Caco-2 (cell line): ENCODE measurements around the gene INTS2. TPM values are rescaled to one million over a fixed set of nuclear protein-coding genes. Genes with fewer than 3 reads are reported as not detected.

Experiments
- BruUV-seq: library from RNA; stranded (reverse); fragments of 400-500 nt; replicated peaks from 2 replicates; lab custom pipeline; 2021; lab: Mats Ljungman, UMichigan
- CTCF ChIA-PET: fragments of 300-600 bp; sonication (Branson Sonifier 250); formaldehyde crosslinking; loops from one replicate; lab custom pipeline; 2022; ENCODE audit warnings: antibody characterized with exemption; lab: Charles Lee
- POLR2A ChIA-PET: fragments of 300-600 bp; sonication (Branson Sonifier 250); formaldehyde crosslinking; loops from one replicate; lab custom pipeline; 2022; ENCODE audit warnings: antibody characterized with exemption; lab: Charles Lee
- DNase-seq, 2 experiments: peaks; one replicate each; pipeline versions ENCODE4 v3.0.0 to v3.0.0-alpha.2; 2020 to 2022
- H3K27me3 ChIP-seq: replicated peaks from 2 replicates; pipeline ENCODE4 v1.6.0; 2011; ENCODE audit warnings: low read length; ENCODE audit not compliant: control insufficient read depth, insufficient read depth
- H3K36me3 ChIP-seq: 2 replicates; pipeline ENCODE4 v1.5.1; 2011; ENCODE audit warnings: low read length; ENCODE audit not compliant: control insufficient read depth, insufficient read depth
- H3K4me1 ChIP-seq: fragments of 250-450 bp; sonication (Bioruptor Pico); 2 replicates; pipeline ENCODE4 v1.5.1; 2020; ENCODE audit warnings: mild to moderate bottlenecking
- H3K4me3 ChIP-seq: 2 replicates; pipeline ENCODE4 v1.5.1; 2011; ENCODE audit warnings: low read depth, mild to moderate bottlenecking, control low read depth, low read length
- H3K9me3 ChIP-seq: fragments of 250-450 bp; sonication (Bioruptor Pico); 2 replicates; pipeline ENCODE4 v1.5.1; 2020; ENCODE audit warnings: mild to moderate bottlenecking, moderate library complexity
- H3K27ac Mint-ChIP-seq: one replicate; pipeline ENCODE4 v1.8.0; 2022; ENCODE audit warnings: mixed read lengths; ENCODE audit not compliant: unreplicated experiment
- H3K27me3 Mint-ChIP-seq: one replicate; pipeline ENCODE4 v1.8.0; 2022; ENCODE audit warnings: mixed read lengths; ENCODE audit not compliant: insufficient read depth, unreplicated experiment
- H3K36me3 Mint-ChIP-seq: one replicate; pipeline ENCODE4 v1.8.0; 2022; ENCODE audit warnings: mild to moderate bottlenecking, mixed read lengths; ENCODE audit not compliant: insufficient read depth, unreplicated experiment
- H3K4me1 Mint-ChIP-seq: one replicate; pipeline ENCODE4 v1.8.0; 2022; ENCODE audit warnings: low read depth, mixed read lengths; ENCODE audit not compliant: unreplicated experiment
- H3K4me3 Mint-ChIP-seq: one replicate; pipeline ENCODE4 v1.8.0; 2022; ENCODE audit warnings: mild to moderate bottlenecking, moderate library complexity, mixed read lengths; ENCODE audit not compliant: unreplicated experiment
- H3K9me3 Mint-ChIP-seq: one replicate; pipeline ENCODE4 v1.8.0; 2022; ENCODE audit warnings: mixed read lengths; ENCODE audit not compliant: unreplicated experiment
- intact Hi-C: fragments of 100-400 bp; cut with micrococcal nuclease; formaldehyde crosslinking; loops from one replicate; pipeline ENCODE4 v1.10.0; 2022; ENCODE audit not compliant: unreplicated experiment
- total RNA-seq: library from RNA; stranded (reverse); gene quantifications from 2 replicates; pipeline ENCODE4 v1.2.3, GENCODE V29; 2022
- TF ChIP-seq, protein P1 (sequence below), 2 experiments: fragments of 200-600 bp in 1 of 2; IDR thresholded peaks; 1 replicate in 1 of 2; 2 replicates in 1 of 2; pipeline versions ENCODE4 v1.5.1 to v1.8.0; 2011 to 2022; ENCODE audit warnings: antibody characterized with exemption in 1 of 2, control low read depth in 1 of 2, inconsistent platforms in 1 of 2, low read depth in 1 of 2, low read length in 1 of 2, mild to moderate bottlenecking in 1 of 2, moderate library complexity in 1 of 2; ENCODE audit not compliant: insufficient read depth in 1 of 2, severe bottlenecking in 1 of 2, unreplicated experiment in 1 of 2

INTS2 gene
- total RNA-seq, 1 experiment from 2014 or later, result 20.8 TPM

GRCh38 chr17:61846088-61846487, 81.7 kb downstream of the INTS2 start:
- Mint-ChIP-seq H3K4me3 (no peak overlapping the region), H3K27me3 (no peaks in the 10 kb centered on the region), H3K9me3 (no peaks in the 10 kb centered on the region), H3K27ac (no peak overlapping the region), H3K36me3 (peaks cover 27% of the 10 kb centered on the region), H3K4me1 (no peaks in the 10 kb centered on the region)
- no peaks in the 10 kb centered on the region for H3K36me3 ChIP-seq
- ChIA-PET POLR2A (no interaction called here), CTCF (no interaction called here)
- H3K4me1 ChIP-seq, result peaks cover 6% of the 10 kb centered on the region; the same call in 1 of the 2 replicates
- H3K4me3 ChIP-seq, result no peak overlapping the region
- intact Hi-C loops, result no loop called here
- no peaks in the 10 kb centered on the region; the same call in 1 of the 2 replicates for H3K9me3 ChIP-seq
- DNase-seq, result no peak
- no TSS peak for BruUV-seq
- no peaks in the 10 kb centered on the region for H3K27me3 ChIP-seq
- TF ChIP-seq, protein P1, sequence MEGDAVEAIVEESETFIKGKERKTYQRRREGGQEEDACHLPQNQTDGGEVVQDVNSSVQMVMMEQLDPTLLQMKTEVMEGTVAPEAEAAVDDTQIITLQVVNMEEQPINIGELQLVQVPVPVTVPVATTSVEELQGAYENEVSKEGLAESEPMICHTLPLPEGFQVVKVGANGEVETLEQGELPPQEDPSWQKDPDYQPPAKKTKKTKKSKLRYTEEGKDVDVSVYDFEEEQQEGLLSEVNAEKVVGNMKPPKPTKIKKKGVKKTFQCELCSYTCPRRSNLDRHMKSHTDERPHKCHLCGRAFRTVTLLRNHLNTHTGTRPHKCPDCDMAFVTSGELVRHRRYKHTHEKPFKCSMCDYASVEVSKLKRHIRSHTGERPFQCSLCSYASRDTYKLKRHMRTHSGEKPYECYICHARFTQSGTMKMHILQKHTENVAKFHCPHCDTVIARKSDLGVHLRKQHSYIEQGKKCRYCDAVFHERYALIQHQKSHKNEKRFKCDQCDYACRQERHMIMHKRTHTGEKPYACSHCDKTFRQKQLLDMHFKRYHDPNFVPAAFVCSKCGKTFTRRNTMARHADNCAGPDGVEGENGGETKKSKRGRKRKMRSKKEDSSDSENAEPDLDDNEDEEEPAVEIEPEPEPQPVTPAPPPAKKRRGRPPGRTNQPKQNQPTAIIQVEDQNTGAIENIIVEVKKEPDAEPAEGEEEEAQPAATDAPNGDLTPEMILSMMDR (IDR thresholded peaks at IDR 0.05; ENCODE audit: insufficient read depth in 1 of 2, low read depth in 1 of 2, low read length in 1 of 2, severe bottlenecking in 1 of 2, unreplicated experiment in 1 of 2), result no peak

GRCh38 chr17:61843435-61843834, 84.3 kb downstream of the INTS2 start:
- no peak for DNase-seq
- CTCF ChIA-PET, result no interaction called here
- no peaks in the 10 kb centered on the region for H3K4me1 ChIP-seq
- no TSS peak for BruUV-seq
- TF ChIP-seq, protein P1 (IDR thresholded peaks at IDR 0.05; ENCODE audit: insufficient read depth in 1 of 2, low read depth in 1 of 2, low read length in 1 of 2, severe bottlenecking in 1 of 2, unreplicated experiment in 1 of 2), result no peak
- H3K27me3 ChIP-seq, result no peaks in the 10 kb centered on the region
- Mint-ChIP-seq H3K27ac (no peak overlapping the region), H3K36me3 (peaks cover 27% of the 10 kb centered on the region), H3K4me3 (no peak overlapping the region), H3K4me1 (no peaks in the 10 kb centered on the region), H3K9me3 (no peaks in the 10 kb centered on the region), H3K27me3 (no peaks in the 10 kb centered on the region)
- H3K9me3 ChIP-seq, result no peaks in the 10 kb centered on the region; the same call in 1 of the 2 replicates
- intact Hi-C loops, result no loop called here
- POLR2A ChIA-PET, result no interaction called here
- no peaks in the 10 kb centered on the region for H3K36me3 ChIP-seq
- H3K4me3 ChIP-seq, result no peak overlapping the region

DNA sequence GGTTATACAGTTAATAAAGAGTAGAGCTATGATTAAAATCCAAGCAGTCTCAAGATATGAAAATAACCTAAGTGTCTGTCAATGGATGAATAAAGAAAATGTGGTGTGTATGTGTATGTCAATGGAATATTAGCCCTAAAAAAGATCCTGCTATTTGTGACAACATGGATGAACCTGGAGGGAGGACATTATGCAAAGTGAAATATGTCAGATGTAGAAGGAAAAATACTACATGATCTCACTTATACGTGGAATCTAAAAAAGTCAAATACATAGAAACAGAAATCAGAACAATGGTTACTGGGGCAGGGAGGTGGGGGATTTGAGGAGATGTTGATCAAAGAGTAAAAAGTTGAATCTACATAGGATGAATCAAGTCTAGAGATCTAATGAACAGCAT, 84.9 kb downstream of the INTS2 start:
- Mint-ChIP-seq H3K27me3 (no peaks in the 10 kb centered on the region), H3K27ac (no peak overlapping the region), H3K4me3 (no peak overlapping the region), H3K9me3 (no peaks in the 10 kb centered on the region), H3K36me3 (peaks cover 27% of the 10 kb centered on the region), H3K4me1 (no peaks in the 10 kb centered on the region)
- Histone ChIP-seq H3K4me1 (no peaks in the 10 kb centered on the region), H3K27me3 (no peaks in the 10 kb centered on the region), H3K36me3 (no peaks in the 10 kb centered on the region), H3K4me3 (no peak overlapping the region), H3K9me3 (no peaks in the 10 kb centered on the region; the same call in 1 of the 2 replicates)
- no TSS peak for BruUV-seq
- CTCF ChIA-PET, result no interaction called here
- TF ChIP-seq, protein P1 (IDR thresholded peaks at IDR 0.05; ENCODE audit: insufficient read depth in 1 of 2, low read depth in 1 of 2, low read length in 1 of 2, severe bottlenecking in 1 of 2, unreplicated experiment in 1 of 2), result no peak
- no peak for DNase-seq
- intact Hi-C loops, result no loop called here
- POLR2A ChIA-PET, result interaction anchor here (0.8 kb wide), 1 partner anchor 20 kb away, joined by 12 read pairs; the partner anchor contains the start of gene BRIP1
